H1 (cell line): ENCODE measurements around the gene OTX2. TPM values are rescaled to one million over a fixed set of nuclear protein-coding genes. Genes with fewer than 3 reads are reported as not detected.

Experiments used
- ASH2L ChIP-seq: fragments of 200-600, 300-600 bp; sonication (generic); IDR thresholded peaks from one replicate; pipeline ENCODE4 v1.7.1; 2017; ENCODE audit warnings: low read length
- ATF3 ChIP-seq: IDR thresholded peaks from 2 replicates; pipeline ENCODE4 v1.6.1; 2011; ENCODE audit warnings: low read depth, mild to moderate bottlenecking, low read length; ENCODE audit not compliant: insufficient read depth
- BCL11A ChIP-seq, 2 experiments: IDR thresholded peaks; one replicate each; pipeline ENCODE4 v1.6.1; 2011; ENCODE audit warnings: low read depth in 2 of 2, low read length in 2 of 2, mild to moderate bottlenecking in 2 of 2
- CBX5 ChIP-seq: fragments of 300-800, 300-1000 bp; sonication (generic); IDR thresholded peaks from 2 replicates; pipeline ENCODE4 v1.7.1; 2016; ENCODE audit warnings: antibody characterized with exemption, low read length, low read depth
- CEBPB ChIP-seq: IDR thresholded peaks from 2 replicates; pipeline ENCODE4 v1.6.1; 2012; ENCODE audit warnings: low read depth, low read length
- CTBP2 ChIP-seq: IDR thresholded peaks from 2 replicates; pipeline ENCODE4 v1.7.0; 2011; ENCODE audit warnings: borderline replicate concordance, mild to moderate bottlenecking, moderate library complexity, mixed read lengths, low read length; ENCODE audit not compliant: insufficient read depth, insufficient read length
- EP300 ChIP-seq, 2 experiments: IDR thresholded peaks; 1 replicate in 1 of 2; 2 replicates in 1 of 2; pipeline ENCODE4 v1.6.1; 2011 to 2012; ENCODE audit warnings: low read depth in 2 of 2, low read length in 2 of 2, mild to moderate bottlenecking in 2 of 2, borderline replicate concordance in 1 of 2, inconsistent platforms in 1 of 2, moderate library complexity in 1 of 2
- FOSL1 ChIP-seq: IDR thresholded peaks from 2 replicates; pipeline ENCODE4 v1.6.1; 2011; ENCODE audit warnings: mild to moderate bottlenecking, low read depth, low read length, moderate library complexity; ENCODE audit not compliant: insufficient read depth
- HDAC2 ChIP-seq, 2 experiments: fragments of 300-600 bp in 1 of 2; sonication (generic) in 1 of 2; IDR thresholded peaks; 2 replicates each; pipeline ENCODE4 v1.6.1; 2011 to 2012; ENCODE audit warnings: low read depth in 2 of 2, low read length in 2 of 2, mild to moderate bottlenecking in 2 of 2, moderate library complexity in 2 of 2, borderline replicate concordance in 1 of 2, inconsistent platforms in 1 of 2
- KDM4A ChIP-seq: IDR thresholded peaks from one replicate; pipeline ENCODE4 v1.7.1; 2012; ENCODE audit warnings: low read depth, mild to moderate bottlenecking, moderate library complexity, low read length, inconsistent platforms; ENCODE audit not compliant: severe bottlenecking
- NANOG ChIP-seq: IDR thresholded peaks from 2 replicates; pipeline ENCODE4 v1.6.1; 2011; ENCODE audit warnings: low read length, low read depth, mild to moderate bottlenecking, inconsistent platforms; ENCODE audit not compliant: insufficient read depth, poor library complexity, severe bottlenecking
- RBBP5 ChIP-seq: IDR thresholded peaks from 2 replicates; pipeline ENCODE4 v1.7.1; 2012; ENCODE audit warnings: low read depth, mild to moderate bottlenecking, inconsistent platforms, low read length, moderate library complexity, borderline replicate concordance
- RNF2 ChIP-seq: fragments of 200-900, 300-1000 bp; sonication (generic); IDR thresholded peaks from 2 replicates; pipeline ENCODE4 v1.7.1; 2016; ENCODE audit warnings: borderline replicate concordance, low read depth, mild to moderate bottlenecking, antibody characterized with exemption, low read length; ENCODE audit not compliant: poor library complexity, severe bottlenecking; ENCODE audit errors: missing control alignments
- RXRA ChIP-seq: IDR thresholded peaks from 2 replicates; pipeline ENCODE4 v1.6.1; 2011; ENCODE audit warnings: low read depth, mild to moderate bottlenecking, low read length, moderate library complexity; ENCODE audit not compliant: insufficient read depth
- SP1 ChIP-seq: IDR thresholded peaks from 2 replicates; pipeline ENCODE4 v1.6.1; 2011; ENCODE audit warnings: low read depth, low read length
- SRF ChIP-seq: IDR thresholded peaks from 2 replicates; pipeline ENCODE4 v1.6.1; 2011; ENCODE audit warnings: mild to moderate bottlenecking, low read depth, low read length, moderate library complexity
- TAF1 ChIP-seq: IDR thresholded peaks from 2 replicates; pipeline ENCODE4 v1.6.1; 2011; ENCODE audit warnings: mild to moderate bottlenecking, low read depth, low read length
- TAF7 ChIP-seq: optimal IDR thresholded peaks from 2 replicates; pipeline ENCODE3; 2011; ENCODE audit warnings: low read depth, mild to moderate bottlenecking, inconsistent platforms, low read length, moderate library complexity, borderline replicate concordance
- TEAD4 ChIP-seq: IDR thresholded peaks from 2 replicates; pipeline ENCODE4 v1.6.1; 2012; ENCODE audit warnings: low read depth, low read length, inconsistent platforms, mixed read lengths
- YY1 ChIP-seq: IDR thresholded peaks from 2 replicates; pipeline ENCODE4 v1.6.1; 2011; ENCODE audit warnings: low read depth, mild to moderate bottlenecking, low read length
- ZNF274 ChIP-seq: IDR thresholded peaks from 2 replicates; pipeline ENCODE4 v1.7.0; 2012; ENCODE audit warnings: low read length, borderline replicate concordance; ENCODE audit errors: extremely low read depth
- polyA plus RNA-seq, 7 experiments: library from polyadenylated mRNA; depleted of rRNA in 3 of 7; stranded (reverse) in 5 of 7; unstranded in 2 of 7; fragments of >200 nt in 5 of 7; fragments of 200-250 nt in 2 of 7; gene quantifications; 1 replicate in 5 of 7; 2 replicates in 1 of 7; 4 replicates in 1 of 7; pipeline versions ENCODE4 v1.2.1 to v1.2.3, GENCODE V29; 2011 to 2013; ENCODE audit warnings: missing spikeins in 2 of 7, mixed read lengths in 2 of 7
- total RNA-seq: library from RNA; stranded (reverse); fragmentation: NEBNext Ultra II Directional; extraction: Animal tissue kit (Norgen Biotek cat#: 25700); gene quantifications from 2 replicates; pipeline ENCODE4 v1.2.1, GENCODE V29; 2021

The OTX2 gene
- total and polyA plus RNA-seq, 2 of the 8 experiments (the other 6 are each of a cell fraction or from before 2014, with no cell fraction given), result 33.9 to 155 TPM

GRCh38 chr14:56846970-56847930, 37.0 kb upstream of the OTX2 start (continued):
- TF ChIP-seq CTBP2, result no peak
- 0 out of 2 replicates have a peak, but pooled peaks have one; percentile 44 for TF ChIP-seq RBBP5
- TF ChIP-seq HDAC2 (IDR thresholded peaks at IDR 0.05; ENCODE audit: borderline replicate concordance in 1 of 2, low read depth in 2 of 2, low read length in 2 of 2), result peak; percentile 37 to 48; a peak in 1 of 4 replicates
- peak in 1 of 2 experiments; percentile 94; a peak in 1 of 3 replicates for TF ChIP-seq EP300 (IDR thresholded peaks at IDR 0.05; ENCODE audit: borderline replicate concordance in 1 of 2, low read depth in 2 of 2, low read length in 2 of 2)
- no peak for TF ChIP-seq SRF
- no peak for TF ChIP-seq CEBPB
- 0 out of 2 replicates have a peak, but pooled peaks have one; percentile 2 for TF ChIP-seq RXRA
- peak; percentile 26; the same call in 1 of the 2 replicates for TF ChIP-seq YY1
- peak; percentile 63 for TF ChIP-seq NANOG
- TF ChIP-seq RNF2, result no peak
- peak; percentile 83; the same call in 1 of the 2 replicates for TF ChIP-seq TEAD4
- no peak for TF ChIP-seq FOSL1
- TF ChIP-seq CBX5, result no peak
- peak; percentile 44 for TF ChIP-seq KDM4A
- TF ChIP-seq ZNF274, result peak; percentile 36
- TF ChIP-seq BCL11A (IDR thresholded peaks at IDR 0.05; ENCODE audit: low read depth in 2 of 2, low read length in 2 of 2), result peak; percentile 18 to 92
- TF ChIP-seq SP1, result peak; percentile 93
- peak; percentile 58; the same call in 1 of the 2 replicates for TF ChIP-seq ATF3
- TF ChIP-seq ASH2L, result peak; percentile 100
- 0 out of 2 replicates have a peak, but pooled peaks have one; percentile 24 for TF ChIP-seq TAF1
- peak; percentile 31 for TF ChIP-seq TAF7
